GM12873 (cell line): ENCODE measurements around the gene NRN1L.

Experiments
- TF ChIP-seq, protein P1 (sequence below): IDR thresholded peaks from 2 replicates; pipeline ENCODE4 v1.5.1; 2012; ENCODE audit warnings: low read depth, mild to moderate bottlenecking, moderate library complexity, low read length, control low read depth; ENCODE audit not compliant: insufficient read depth; ENCODE audit errors: missing control alignments

The NRN1L gene

DNA sequence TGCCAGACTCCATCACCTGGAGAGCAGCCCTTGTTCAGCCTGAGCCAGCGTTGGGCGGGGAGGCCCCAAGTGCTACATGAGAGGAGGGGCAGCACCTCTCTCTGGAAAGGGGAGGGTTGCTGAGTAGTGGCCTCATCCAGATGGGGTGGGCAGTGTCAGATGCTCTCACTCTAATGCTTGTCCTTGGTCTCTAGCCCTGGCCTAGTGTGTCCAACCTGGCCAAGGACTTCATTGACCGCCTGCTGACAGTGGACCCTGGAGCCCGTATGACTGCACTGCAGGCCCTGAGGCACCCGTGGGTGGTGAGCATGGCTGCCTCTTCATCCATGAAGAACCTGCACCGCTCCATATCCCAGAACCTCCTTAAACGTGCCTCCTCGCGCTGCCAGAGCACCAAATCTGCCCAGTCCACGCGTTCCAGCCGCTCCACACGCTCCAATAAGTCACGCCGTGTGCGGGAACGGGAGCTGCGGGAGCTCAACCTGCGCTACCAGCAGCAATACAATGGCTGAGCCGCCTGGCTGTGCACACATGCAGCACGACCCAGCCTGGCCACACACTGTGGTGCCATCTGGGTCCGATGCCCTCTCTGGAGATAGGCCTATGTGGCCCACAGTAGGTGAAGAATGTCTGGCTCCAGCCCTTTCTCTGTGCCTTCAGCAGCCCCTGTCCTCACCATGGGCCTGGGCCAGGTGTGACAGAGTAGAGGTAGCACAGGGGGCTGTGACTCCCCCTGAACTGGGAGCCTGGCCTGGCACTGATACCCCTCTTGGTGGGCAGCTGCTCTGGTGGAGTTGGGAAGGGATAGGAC lies 42.7 kb downstream of the NRN1L start:
- TF ChIP-seq, protein P1, sequence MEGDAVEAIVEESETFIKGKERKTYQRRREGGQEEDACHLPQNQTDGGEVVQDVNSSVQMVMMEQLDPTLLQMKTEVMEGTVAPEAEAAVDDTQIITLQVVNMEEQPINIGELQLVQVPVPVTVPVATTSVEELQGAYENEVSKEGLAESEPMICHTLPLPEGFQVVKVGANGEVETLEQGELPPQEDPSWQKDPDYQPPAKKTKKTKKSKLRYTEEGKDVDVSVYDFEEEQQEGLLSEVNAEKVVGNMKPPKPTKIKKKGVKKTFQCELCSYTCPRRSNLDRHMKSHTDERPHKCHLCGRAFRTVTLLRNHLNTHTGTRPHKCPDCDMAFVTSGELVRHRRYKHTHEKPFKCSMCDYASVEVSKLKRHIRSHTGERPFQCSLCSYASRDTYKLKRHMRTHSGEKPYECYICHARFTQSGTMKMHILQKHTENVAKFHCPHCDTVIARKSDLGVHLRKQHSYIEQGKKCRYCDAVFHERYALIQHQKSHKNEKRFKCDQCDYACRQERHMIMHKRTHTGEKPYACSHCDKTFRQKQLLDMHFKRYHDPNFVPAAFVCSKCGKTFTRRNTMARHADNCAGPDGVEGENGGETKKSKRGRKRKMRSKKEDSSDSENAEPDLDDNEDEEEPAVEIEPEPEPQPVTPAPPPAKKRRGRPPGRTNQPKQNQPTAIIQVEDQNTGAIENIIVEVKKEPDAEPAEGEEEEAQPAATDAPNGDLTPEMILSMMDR = no peak

DNA sequence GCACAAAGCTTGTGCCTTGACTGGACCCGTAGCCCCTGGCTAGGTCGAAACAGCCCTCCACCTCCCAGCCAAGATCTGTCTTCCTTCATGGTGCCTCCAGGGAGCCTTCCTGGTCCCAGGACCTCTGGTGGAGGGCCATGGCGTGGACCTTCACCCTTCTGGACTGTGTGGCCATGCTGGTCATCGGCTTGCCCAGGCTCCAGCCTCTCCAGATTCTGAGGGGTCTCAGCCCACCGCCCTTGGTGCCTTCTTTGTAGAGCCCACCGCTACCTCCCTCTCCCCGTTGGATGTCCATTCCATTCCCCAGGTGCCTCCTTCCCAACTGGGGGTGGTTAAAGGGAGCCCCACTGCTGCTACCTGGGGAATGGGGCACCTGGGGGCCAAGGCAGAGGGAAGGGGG lies 43.5 kb downstream of the NRN1L start:
- TF ChIP-seq, protein P1 = no peak

DNA sequence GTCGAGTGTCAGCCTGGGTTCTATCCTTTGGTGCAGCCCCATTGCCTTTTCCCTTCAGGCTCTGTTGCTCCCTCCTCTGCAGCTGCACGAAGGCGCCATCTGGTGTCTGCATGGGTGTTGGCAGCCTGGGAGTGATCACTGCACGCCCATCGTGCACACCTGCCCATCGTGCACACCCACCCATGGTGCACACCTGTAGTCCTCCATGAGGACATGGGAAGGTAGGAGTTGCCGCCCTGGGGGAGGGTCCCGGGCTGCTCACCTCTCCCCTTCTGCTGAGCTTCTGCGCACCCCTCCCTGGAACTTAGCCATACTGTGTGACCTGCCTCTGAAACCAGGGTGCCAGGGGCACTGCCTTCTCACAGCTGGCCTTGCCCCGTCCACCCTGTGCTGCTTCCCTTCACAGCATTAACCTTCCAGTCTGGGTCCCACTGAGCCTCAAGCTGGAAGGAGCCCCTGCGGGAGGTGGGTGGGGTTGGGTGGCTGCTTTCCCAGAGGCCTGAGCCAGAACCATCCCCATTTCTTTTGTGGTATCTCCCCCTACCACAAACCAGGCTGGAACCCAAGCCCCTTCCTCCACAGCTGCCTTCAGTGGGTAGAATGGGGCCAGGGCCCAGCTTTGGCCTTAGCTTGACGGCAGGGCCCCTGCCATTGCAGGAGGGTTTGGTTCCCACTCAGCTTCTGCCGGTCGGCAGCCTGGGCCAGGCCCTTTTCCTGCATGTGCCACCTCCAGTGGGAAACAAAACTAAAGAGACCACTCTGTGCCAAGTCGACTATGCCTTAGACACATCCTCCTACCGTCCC lies 44.1 kb downstream of the NRN1L start:
- TF ChIP-seq, protein P1 = peak; percentile 98

DNA sequence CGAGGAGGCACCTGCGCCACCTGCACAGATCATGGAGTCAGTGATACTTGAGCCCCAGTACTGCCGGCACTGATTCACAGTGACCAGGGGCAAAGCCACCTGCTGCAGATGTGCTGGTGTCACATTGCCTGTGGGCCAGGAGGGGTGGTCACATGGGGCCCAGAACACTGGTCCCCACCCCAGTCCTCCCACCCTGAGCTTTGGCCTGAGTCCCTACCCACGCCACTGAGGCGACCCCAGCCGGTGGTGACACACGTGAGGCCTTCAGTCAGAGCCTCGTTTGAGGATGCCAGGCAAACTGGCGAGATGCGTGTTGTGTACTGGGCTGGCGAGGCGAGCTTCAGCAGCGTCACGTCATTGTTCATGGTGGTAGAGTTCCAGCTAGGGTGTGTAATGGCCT lies 45.5 kb downstream of the NRN1L start:
- TF ChIP-seq, protein P1 = no peak

DNA sequence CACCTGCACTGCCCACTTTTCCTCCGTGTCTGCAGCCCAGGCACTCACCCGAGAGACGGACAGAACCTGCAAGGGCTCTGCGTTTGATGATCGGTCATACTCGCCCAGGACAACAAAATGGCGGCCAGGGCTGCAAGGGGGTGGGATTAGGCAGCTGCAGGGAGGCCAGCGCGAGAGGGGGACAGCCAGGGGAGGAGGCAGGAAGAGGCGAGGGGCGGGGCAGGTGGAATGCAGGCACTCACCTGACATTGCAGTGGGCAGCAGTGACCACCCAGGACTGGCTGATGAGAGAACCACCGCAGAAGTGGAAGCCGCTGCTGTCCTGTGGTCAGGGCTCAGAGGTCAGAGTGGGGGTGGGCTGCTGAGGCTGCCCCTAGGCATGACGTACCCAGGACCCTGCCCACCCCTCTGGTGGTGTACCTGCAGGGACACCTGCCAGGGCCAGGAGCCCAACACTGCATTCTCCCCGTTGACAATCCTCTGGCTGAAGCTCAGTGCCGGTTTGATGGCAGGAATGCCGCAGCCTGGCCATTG lies 46.1 kb downstream of the NRN1L start:
- TF ChIP-seq, protein P1 = no peak

DNA sequence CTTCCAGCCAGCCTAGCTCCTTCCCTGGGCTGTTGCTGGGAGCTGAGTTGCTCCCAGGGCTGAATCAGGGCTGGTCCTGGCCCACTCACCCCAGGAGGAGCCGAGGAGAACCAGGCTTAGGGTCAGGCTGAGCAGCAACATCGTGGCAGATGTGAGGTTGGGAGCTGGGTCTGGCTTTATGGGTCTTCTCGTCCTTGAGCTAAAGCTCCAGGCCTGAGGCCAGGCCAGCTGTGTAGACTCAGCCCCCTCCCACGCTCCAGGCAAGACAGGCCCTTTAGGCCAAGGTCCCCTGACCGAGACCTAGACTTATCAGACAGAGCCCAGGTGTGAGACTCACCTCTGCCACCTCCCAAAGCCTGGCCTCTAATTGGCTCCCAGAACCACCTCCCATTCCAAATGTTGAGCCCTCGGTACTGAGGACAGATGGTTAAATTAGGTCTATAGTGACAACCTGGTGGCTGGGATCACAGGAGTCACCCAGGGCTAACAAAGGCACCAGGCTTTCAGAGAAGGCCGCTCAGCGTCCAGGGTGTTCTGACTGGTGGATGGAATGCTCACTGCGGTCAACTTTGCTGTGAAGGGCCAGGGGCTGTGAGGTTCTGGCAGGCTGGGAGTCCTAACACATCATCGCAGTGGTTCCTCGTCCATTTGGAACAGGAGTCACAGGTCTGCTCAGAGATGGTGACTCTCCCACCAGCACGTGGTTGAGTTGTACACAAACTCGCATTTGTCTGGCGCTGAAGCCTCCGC lies 47.2 kb downstream of the NRN1L start, which contains the start of gene CTRL:
Gene CTRL (minus strand): TSS at position 151 of the 750 bp plus-strand sequence. CDS start 10 bp downstream, at position 141.
- TF ChIP-seq, protein P1 = no peak
